ENCODE data around the gene HOXC5. TPM values are rescaled to one million over a fixed set of nuclear protein-coding genes. Genes with fewer than 3 reads are reported as not detected.

Gene HOXC5
- total RNA-seq, 1 donor, result 0.43 TPM

GRCh38 chr12:54046809-54047159, 13.9 kb downstream of the HOXC5 start:
- no peak for TF ChIP-seq CTCF (IDR thresholded peaks at IDR 0.05; ENCODE audit: insufficient read depth, low read depth, low read length)
- DNase-seq (ENCODE audit: low read depth), result no peak

GRCh38 chr12:54047160-54047963, 14.5 kb downstream of the HOXC5 start:
- no peak for DNase-seq (ENCODE audit: low read depth)
- no peak overlapping the region for H3K4me3 ChIP-seq (ENCODE audit: low read depth, low read length)

More at GRCh38 chr12:54046809-54047159, 13.9 kb downstream of the HOXC5 start:
- no peak overlapping the region for H3K4me3 ChIP-seq (ENCODE audit: low read depth, low read length)

GRCh38 chr12:54047964-54048303, 15.1 kb downstream of the HOXC5 start:
- no peak for DNase-seq (ENCODE audit: low read depth)
- H3K4me3 ChIP-seq (ENCODE audit: low read depth, low read length), result no peak overlapping the region
- no peak for TF ChIP-seq CTCF (IDR thresholded peaks at IDR 0.05; ENCODE audit: insufficient read depth, low read depth, low read length)

More at GRCh38 chr12:54047160-54047963, 14.5 kb downstream of the HOXC5 start:
- TF ChIP-seq CTCF (IDR thresholded peaks at IDR 0.05; ENCODE audit: insufficient read depth, low read depth, low read length), result no peak

- no peak overlapping the region for H3K4me3 ChIP-seq (ENCODE audit: low read depth, low read length)
- TF ChIP-seq CTCF (IDR thresholded peaks at IDR 0.05; ENCODE audit: insufficient read depth, low read depth, low read length), result no peak
- no peak for DNase-seq (ENCODE audit: low read depth)
Measured at GRCh38 chr12:54048406-54049093, 15.7 kb downstream of the HOXC5 start.

GRCh38 chr12:54049108-54049507, 16.3 kb downstream of the HOXC5 start:
- DNase-seq (ENCODE audit: low read depth), result no peak
- no peak for TF ChIP-seq CTCF (IDR thresholded peaks at IDR 0.05; ENCODE audit: insufficient read depth, low read depth, low read length)
- H3K4me3 ChIP-seq (ENCODE audit: low read depth, low read length), result no peak overlapping the region

GRCh38 chr12:54050482-54050810, 17.6 kb downstream of the HOXC5 start:
- H3K4me3 ChIP-seq (ENCODE audit: low read depth, low read length), result no peak overlapping the region
- DNase-seq (ENCODE audit: low read depth), result no peak
- no peak for TF ChIP-seq CTCF (IDR thresholded peaks at IDR 0.05; ENCODE audit: insufficient read depth, low read depth, low read length)

Measured in fibroblast of villous mesenchyme (primary cell).